Gastroesophageal sphincter (tissue), 4 donors: ENCODE data around the gene APOA4. TPM values are rescaled to one million over a fixed set of nuclear protein-coding genes. Genes with fewer than 3 reads are reported as not detected.

Experiments used
- ATAC-seq: fragments of 150-250 bp; one replicate; pipeline ENCODE4 v1.9.1; 2016; ENCODE audit warnings: mild to moderate bottlenecking, moderate library complexity
- H3K27ac ChIP-seq, 4 donors: fragments of 200-600 bp; sonication (generic) in 3 of 4; 1 replicate in 3 of 4; 2 replicates in 1 of 4; pipeline ENCODE4 v1.5.1; 2016 to 2019
- H3K27me3 ChIP-seq: fragments of 200-600 bp; sonication (generic); one replicate; pipeline ENCODE4 v1.5.1; 2019
- H3K36me3 ChIP-seq, 2 donors: fragments of 200-600 bp; sonication (generic); one replicate each; pipeline ENCODE4 v1.5.1; 2019; ENCODE audit warnings: control low read depth in 1 of 2
- H3K4me1 ChIP-seq, 3 donors: fragments of 200-600 bp; sonication (generic); 1 replicate in 2 of 3; 2 replicates in 1 of 3; pipeline ENCODE4 v1.5.1; 2016 to 2019; ENCODE audit warnings: control low read depth in 2 of 3
- H3K4me3 ChIP-seq, 2 donors: fragments of 200-600 bp; sonication (generic); one replicate each; pipeline ENCODE4 v1.5.1; 2019; ENCODE audit warnings: mild to moderate bottlenecking in 1 of 2, moderate library complexity in 1 of 2
- H3K9me3 ChIP-seq, 3 donors: fragments of 200-600 bp; sonication (generic); one replicate each; pipeline ENCODE4 v1.5.1; 2017 to 2019; ENCODE audit warnings: control low read depth in 2 of 3
- CTCF ChIP-seq, 4 experiments: fragments of 200-600 bp in 2 of 4; fragments of 450-650 bp in 2 of 4; sonication (generic) in 1 of 4; IDR thresholded peaks; one replicate each; pipeline ENCODE4 v1.5.1; 2017 to 2019; ENCODE audit warnings: antibody characterized with exemption in 4 of 4, mild to moderate bottlenecking in 2 of 4, moderate library complexity in 2 of 4
- EP300 ChIP-seq: sonication (generic); formaldehyde crosslinking; IDR thresholded peaks from one replicate; pipeline ENCODE4 v1.6.1; 2017; ENCODE audit warnings: antibody characterized with exemption, mild to moderate bottlenecking
- POLR2A ChIP-seq, 2 donors: fragments of 450-650 bp; IDR thresholded peaks; one replicate each; pipeline ENCODE4 v1.6.1; 2017; ENCODE audit warnings: antibody characterized with exemption in 2 of 2, mild to moderate bottlenecking in 2 of 2, moderate library complexity in 1 of 2
- POLR2AphosphoS5 ChIP-seq: sonication (generic); formaldehyde crosslinking; IDR thresholded peaks from one replicate; pipeline ENCODE4 v1.6.1; 2017; ENCODE audit warnings: antibody characterized with exemption
- WGBS, 2 donors: methylation state at CpG; one replicate each; pipeline ENCODE4 v1.1.5; 2018; ENCODE audit warnings: low coverage in 1 of 2; 5-methylcytosine and 5-hydroxymethylcytosine counted together
- total RNA-seq, 4 donors: library from RNA; depleted of rRNA; stranded (reverse); fragments of >200 nt; gene quantifications; one replicate each; pipeline ENCODE4 v1.1.0, GENCODE V29; 2016

The APOA4 gene
- total RNA-seq, 4 donors from 2014 or later: 0.19 TPM; not detected in 3

DNA sequence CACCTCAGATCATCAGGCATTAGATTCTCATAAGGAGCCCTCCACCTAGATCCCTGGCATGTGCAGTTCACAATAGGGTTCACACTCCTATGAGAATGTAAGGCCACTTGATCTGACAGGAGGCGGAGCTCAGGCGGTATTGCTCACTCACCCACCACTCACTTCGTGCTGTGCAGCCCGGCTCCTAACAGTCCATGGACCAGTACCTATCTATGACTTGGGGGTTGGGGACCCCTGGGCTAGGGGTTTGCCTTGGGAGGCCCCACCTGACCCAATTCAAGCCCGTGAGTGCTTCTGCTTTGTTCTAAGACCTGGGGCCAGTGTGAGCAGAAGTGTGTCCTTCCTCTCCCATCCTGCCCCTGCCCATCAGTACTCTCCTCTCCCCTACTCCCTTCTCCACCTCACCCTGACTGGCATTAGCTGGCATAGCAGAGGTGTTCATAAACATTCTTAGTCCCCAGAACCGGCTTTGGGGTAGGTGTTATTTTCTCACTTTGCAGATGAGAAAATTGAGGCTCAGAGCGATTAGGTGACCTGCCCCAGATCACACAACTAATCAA, 8.8 kb upstream of the APOA4 start:
- H3K27ac ChIP-seq: no peak overlapping the region
- no peaks in the 10 kb centered on the region for H3K36me3 ChIP-seq
- H3K4me1 ChIP-seq: peaks cover 0 to 22% (median 8%) of the 10 kb centered on the region in 3 donors
- no peaks in the 10 kb centered on the region for H3K9me3 ChIP-seq
- ATAC-seq: no peak
- no peaks in the 10 kb centered on the region for H3K27me3 ChIP-seq
- TF ChIP-seq POLR2AphosphoS5 (no peak), EP300 (no peak), POLR2A (IDR thresholded peaks at IDR 0.05) (no peak), CTCF (IDR thresholded peaks at IDR 0.05) (no peak)
- WGBS, 2 donors: 83 to 93% methylated on average over 2 to 5 of the region's 7 CpGs
- no peak overlapping the region for H3K4me3 ChIP-seq

GRCh38 chr11:116830184-116830912, 7.2 kb upstream of the APOA4 start:
- no peak for ATAC-seq

DNA sequence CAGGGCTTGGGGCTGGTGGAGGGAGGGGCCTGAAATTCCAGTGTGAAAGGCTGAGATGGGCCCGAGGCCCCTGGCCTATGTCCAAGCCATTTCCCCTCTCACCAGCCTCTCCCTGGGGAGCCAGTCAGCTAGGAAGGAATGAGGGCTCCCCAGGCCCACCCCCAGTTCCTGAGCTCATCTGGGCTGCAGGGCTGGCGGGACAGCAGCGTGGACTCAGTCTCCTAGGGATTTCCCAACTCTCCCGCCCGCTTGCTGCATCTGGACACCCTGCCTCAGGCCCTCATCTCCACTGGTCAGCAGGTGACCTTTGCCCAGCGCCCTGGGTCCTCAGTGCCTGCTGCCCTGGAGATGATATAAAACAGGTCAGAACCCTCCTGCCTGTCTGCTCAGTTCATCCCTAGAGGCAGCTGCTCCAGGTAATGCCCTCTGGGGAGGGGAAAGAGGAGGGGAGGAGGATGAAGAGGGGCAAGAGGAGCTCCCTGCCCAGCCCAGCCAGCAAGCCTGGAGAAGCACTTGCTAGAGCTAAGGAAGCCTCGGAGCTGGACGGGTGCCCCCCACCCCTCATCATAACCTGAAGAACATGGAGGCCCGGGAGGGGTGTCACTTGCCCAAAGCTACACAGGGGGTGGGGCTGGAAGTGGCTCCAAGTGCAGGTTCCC, 6.5 kb upstream of the APOA4 start, which contains the start of gene APOC3:
Gene APOC3 (plus strand): TSS at position 383 of the 659 bp plus-strand sequence. CDS start 676 bp downstream, outside the sequence.
- no peaks in the 10 kb centered on the region for H3K36me3 ChIP-seq
- TF ChIP-seq EP300 (no peak), CTCF (IDR thresholded peaks at IDR 0.05) (no peak), POLR2AphosphoS5 (no peak), POLR2A (IDR thresholded peaks at IDR 0.05) (no peak)
- peaks cover 0 to under 1% (median 0%) of the 10 kb centered on the region in 3 donors for H3K4me1 ChIP-seq
- WGBS, 2 donors: 39 to 56% methylated on average over 2 to 4 of the region's 9 CpGs
- no peaks in the 10 kb centered on the region for H3K9me3 ChIP-seq
- no peak within 1 kb of the TSS for H3K4me3 ChIP-seq
- H3K27me3 ChIP-seq: no peaks in the 10 kb centered on the region
- ATAC-seq: no peak
- no peak within 1 kb of the TSS for H3K27ac ChIP-seq

More at GRCh38 chr11:116830184-116830912, 7.2 kb upstream of the APOA4 start:
- no peaks in the 10 kb centered on the region for H3K27me3 ChIP-seq
- H3K9me3 ChIP-seq: no peaks in the 10 kb centered on the region
- no peak overlapping the region for H3K4me3 ChIP-seq
- H3K4me1 ChIP-seq: peaks cover 0 to 7% (median 5%) of the 10 kb centered on the region in 3 donors
- TF ChIP-seq CTCF (IDR thresholded peaks at IDR 0.05): no peak
- no peak for TF ChIP-seq EP300
- TF ChIP-seq POLR2A (IDR thresholded peaks at IDR 0.05): no peak
- TF ChIP-seq POLR2AphosphoS5: no peak
- H3K27ac ChIP-seq: no peak overlapping the region
- H3K36me3 ChIP-seq: no peaks in the 10 kb centered on the region
- WGBS, 2 donors: 80 to 86% methylated on average over 1 to 2 of the region's 17 CpGs

- 60 to 72% methylated on average over 1 to 5 of the region's 16 CpGs for WGBS, 2 donors
- Histone ChIP-seq H3K9me3 (no peaks in the 10 kb centered on the region), H3K4me3 (no peak overlapping the region), H3K36me3 (no peaks in the 10 kb centered on the region), H3K27ac (no peak overlapping the region), H3K4me1 (no peaks in the 10 kb centered on the region), H3K27me3 (no peaks in the 10 kb centered on the region)
- ATAC-seq: no peak
- TF ChIP-seq CTCF (IDR thresholded peaks at IDR 0.05) (no peak), POLR2A (IDR thresholded peaks at IDR 0.05) (no peak), POLR2AphosphoS5 (no peak), EP300 (no peak)
Measured at GRCh38 chr11:116828632-116829524, 5.8 kb upstream of the APOA4 start.
